K562 (cell line): ENCODE data around the gene DCAF8. TPM values are rescaled to one million over a fixed set of nuclear protein-coding genes. Genes with fewer than 3 reads are reported as not detected.

ENCODE experiments used
- ATAC-seq: fragments of 200-7000 bp; cut with Tn5 transposase; 3 replicates; pipeline ENCODE4 v1.9.1; 2020; ENCODE audit warnings: moderate library complexity
- BruUV-seq: library from RNA; stranded (reverse); fragments of 400-500 nt; replicated peaks from 2 replicates; lab custom pipeline; 2021; lab: Mats Ljungman, UMichigan
- CTCF ChIA-PET: fragments of 300-600 bp; formaldehyde crosslinking; extraction: SDS; loops from one replicate; lab custom pipeline; 2021; ENCODE audit warnings: low intra/inter-chr PET ratio; lab: Yijun Ruan, JAX
- POLR2A ChIA-PET: fragments of 300-600, 350-650 bp; sonication (Branson Sonifier 250); formaldehyde crosslinking; extraction: SDS; loops from one replicate; lab custom pipeline; 2021; ENCODE audit warnings: antibody characterized with exemption, inconsistent platforms; lab: Yijun Ruan, JAX
- DNase-seq, 4 experiments: peaks; one replicate each; pipeline versions ENCODE4 v3.0.0 to v3.0.0-alpha.2; 2011 to 2018; ENCODE audit warnings: low spot score in 3 of 4, mixed read lengths in 3 of 4; ENCODE audit errors: extremely low read depth in 1 of 4
- FAIRE-seq: peaks from 2 replicates; lab custom pipeline; 2011; peaks lifted over from hg19 to GRCh38; lab: Jason Lieb, UNC
- H2AFZ ChIP-seq: 2 replicates; pipeline ENCODE4 v1.6.0; 2011; ENCODE audit warnings: low read depth, low read length, control low read depth, inconsistent platforms
- H3K27ac ChIP-seq: fragments of 200-600 bp; 3 replicates; pipeline ENCODE4 v1.8.0; 2011; ENCODE audit warnings: low read depth, mild to moderate bottlenecking, control low read depth, inconsistent platforms, low read length, moderate library complexity, mixed read lengths; ENCODE audit errors: extremely low read depth
- H3K27me3 ChIP-seq, 2 experiments: fragments of 300-600 bp in 1 of 2; 2 replicates in 1 of 2; 3 replicates in 1 of 2; pipeline versions ENCODE4 v1.6.0 to v1.8.0; 2011; ENCODE audit warnings: inconsistent platforms in 2 of 2, low read length in 2 of 2, mild to moderate bottlenecking in 1 of 2, mixed read lengths in 1 of 2, moderate library complexity in 1 of 2; ENCODE audit not compliant: control insufficient read depth in 2 of 2, insufficient read depth in 2 of 2
- H3K36me3 ChIP-seq: fragments of 300-600 bp; 3 replicates; pipeline ENCODE4 v1.8.0; 2011; ENCODE audit warnings: mild to moderate bottlenecking, low read length, inconsistent platforms; ENCODE audit not compliant: control insufficient read depth, insufficient read depth
- H3K4me1 ChIP-seq, 2 experiments: fragments of 200-600 bp in 1 of 2; replicated peaks in 1 of 2; 2 replicates in 1 of 2; 3 replicates in 1 of 2; pipeline versions ENCODE4 v1.5.1 to v1.8.0; 2011; ENCODE audit warnings: inconsistent platforms in 2 of 2, low read length in 2 of 2, mild to moderate bottlenecking in 1 of 2, mixed read lengths in 1 of 2, moderate library complexity in 1 of 2; ENCODE audit not compliant: control insufficient read depth in 2 of 2, insufficient read depth in 2 of 2
- H3K4me2 ChIP-seq: 2 replicates; pipeline ENCODE4 v1.6.1; 2011; ENCODE audit warnings: low read length, control low read depth, inconsistent platforms, mixed read lengths; ENCODE audit not compliant: insufficient read depth
- H3K4me3 ChIP-seq: fragments of 200-600 bp; sonication (generic), shearing (Covaris generic); 2 replicates; pipeline ENCODE4 v1.5.1; 2016; ENCODE audit warnings: control low read depth, inconsistent platforms
- H3K79me2 ChIP-seq: fragments of 200-600 bp; 3 replicates; pipeline ENCODE4 v1.8.0; 2011; ENCODE audit warnings: low read length, inconsistent platforms; ENCODE audit not compliant: control insufficient read depth, insufficient read depth
- H3K9ac ChIP-seq, 2 experiments: 2 replicates each; pipeline versions ENCODE4 v1.6.0 to v1.6.1; 2011; ENCODE audit warnings: low read depth in 2 of 2, low read length in 2 of 2, control low read depth in 1 of 2, inconsistent platforms in 1 of 2, mild to moderate bottlenecking in 1 of 2, mixed read lengths in 1 of 2; ENCODE audit not compliant: insufficient read depth in 1 of 2
- H3K9me1 ChIP-seq: one replicate; pipeline ENCODE4 v1.6.0; 2011; ENCODE audit warnings: inconsistent platforms, mild to moderate bottlenecking, low read length, moderate library complexity; ENCODE audit not compliant: control insufficient read depth, insufficient read depth
- H3K9me3 ChIP-seq: replicated peaks from 2 replicates; pipeline ENCODE4 v1.5.1; 2011; ENCODE audit warnings: low read depth, low read length, inconsistent platforms; ENCODE audit not compliant: control insufficient read depth, insufficient read depth
- H4K20me1 ChIP-seq: replicated peaks from 2 replicates; pipeline ENCODE4 v1.6.1; 2011; ENCODE audit warnings: low read length, inconsistent platforms, mixed read lengths; ENCODE audit not compliant: control insufficient read depth, insufficient read depth
- FOXJ2 ChIP-seq: fragments of 200-800 bp; sonication (Bioruptor generic); IDR thresholded peaks from 2 replicates; pipeline ENCODE4 v1.6.1; 2016; ENCODE audit warnings: missing genetic modification characterization, missing compliant biosample characterization
- HEY1 ChIP-seq: fragments of 250-450 bp; sonication (Bioruptor Pico); IDR thresholded peaks from 2 replicates; pipeline ENCODE4 v1.5.0; 2020; ENCODE audit warnings: mild to moderate bottlenecking, moderate library complexity, borderline replicate concordance
- RAD51 ChIP-seq: fragments of 450-650 bp; IDR thresholded peaks from 2 replicates; pipeline ENCODE4 v1.7.1; 2016; ENCODE audit warnings: low read depth, mild to moderate bottlenecking, borderline replicate concordance
- RFX1 ChIP-seq: fragments of 450-650 bp; IDR thresholded peaks from 2 replicates; pipeline ENCODE4 v1.6.1; 2016; ENCODE audit warnings: mild to moderate bottlenecking, moderate library complexity
- TFE3 ChIP-seq: fragments of 450-650 bp; formaldehyde crosslinking; IDR thresholded peaks from 2 replicates; pipeline ENCODE4 v1.4.0; 2020; ENCODE audit warnings: mild to moderate bottlenecking, mixed read lengths
- WGBS: fragments of 100-300 bp; shearing (Covaris generic); methylation state at CpG from one replicate; pipeline ENCODE4 v1.1.6; 2016; ENCODE audit warnings: low coverage, mixed read lengths; ENCODE audit not compliant: insufficient coverage; ENCODE audit errors: missing lambda C conversion rate; 5-methylcytosine and 5-hydroxymethylcytosine counted together
- in situ Hi-C: fragments of 300-500 bp; cut with MboI; formaldehyde crosslinking; loops from 4 replicates; pipeline ENCODE4 v1.15.0; 2018; ENCODE audit warnings: inconsistent platforms, mixed read lengths
- intact Hi-C: fragments of 100-400 bp; cut with micrococcal nuclease; formaldehyde crosslinking; loops from 2 replicates; pipeline ENCODE4 v1.14.2; 2022
- polyA plus RNA-seq, 8 experiments: library from polyadenylated mRNA; depleted of rRNA in 4 of 8; stranded (reverse) in 5 of 8; unstranded in 3 of 8; fragments of >200 nt; fragmentation: Nextera tagmentation in 2 of 8; fragmentation: Illumina TruSeq in 1 of 8; extraction: Ambion mirVana in 2 of 8; extraction: Trizol in 1 of 8; gene quantifications; 2 replicates each; pipeline versions ENCODE4 v1.2.1 to v1.2.3, GENCODE V29; 2011 to 2014; ENCODE audit warnings: inconsistent platforms in 1 of 8, missing spikeins in 1 of 8
- total RNA-seq, 7 experiments: library from RNA; depleted of rRNA in 6 of 7; stranded (reverse); fragments of >200 nt in 6 of 7; fragmentation: Illumina TruSeq in 2 of 7; extraction: Trizol in 2 of 7; gene quantifications; 2 replicates each; pipeline versions ENCODE4 v1.2.1 to v1.2.3, GENCODE V29; 2011 to 2021; ENCODE audit warnings: low replicate concordance in 1 of 7
- TF ChIP-seq, protein P1 (sequence below): sonication (generic); formaldehyde crosslinking; IDR thresholded peaks from 2 replicates; pipeline ENCODE4 v1.8.1; 2022; ENCODE audit warnings: missing genetic modification reagents

DCAF8 gene
- total and polyA plus RNA-seq, 9 of the 15 experiments (the other 6 are each of a cell fraction or from before 2014, with no cell fraction given): 11.6 to 149 (median 81.3) TPM

- Histone ChIP-seq H3K4me1 (no peaks in the 10 kb centered on the region), H3K79me2 (no peaks in the 10 kb centered on the region), H2AFZ (no peak overlapping the region), H3K36me3 (no peaks in the 10 kb centered on the region), H3K9me3 (no peaks in the 10 kb centered on the region), H3K4me2 (no peak overlapping the region), H3K27ac (no peak overlapping the region), H4K20me1 (no peaks in the 10 kb centered on the region), H3K9ac (no peak overlapping the region), H3K9me1 (no peaks in the 10 kb centered on the region), H3K4me3 (no peak overlapping the region), H3K27me3 (peaks cover 39 to 50% of the 10 kb centered on the region in 2 experiments)
- FAIRE-seq (no peak), DNase-seq (no peak), ATAC-seq (no peak)
- TF ChIP-seq RFX1 (0 out of 2 replicates have a peak, but pooled peaks have one; percentile 14), FOXJ2 (0 out of 2 replicates have a peak, but pooled peaks have one; percentile 27), HEY1 (no peak)
- WGBS: 0% methylated on average over 4 of the region's 4 CpGs
- in situ Hi-C loops: no loop called here
- ChIA-PET CTCF (no interaction called here), POLR2A (interaction anchor here (0.6 kb wide), 1 partner anchor 78 kb away, joined by 3 read pairs; no protein-coding TSS in a partner anchor)
- intact Hi-C loops: no loop called here
- BruUV-seq: no TSS peak
Observed at GRCh38 chr1:160179336-160179735, 83.0 kb downstream of the DCAF8 start.

- DNase-seq (no peak), ATAC-seq (no peak), FAIRE-seq (no peak)
- H3K4me2 ChIP-seq: no peak overlapping the region
- ChIA-PET CTCF (no interaction called here), POLR2A (interaction anchor here (0.6 kb wide), 1 partner anchor 78 kb away, joined by 3 read pairs; no protein-coding TSS in a partner anchor)
- H3K4me1 ChIP-seq: no peaks in the 10 kb centered on the region
- no TSS peak for BruUV-seq
- H3K36me3 ChIP-seq: no peaks in the 10 kb centered on the region
- peaks cover 45 to 56% of the 10 kb centered on the region in 2 experiments for H3K27me3 ChIP-seq
- intact Hi-C loops: no loop called here
- no peak overlapping the region for H3K9ac ChIP-seq
- no peaks in the 10 kb centered on the region for H3K9me1 ChIP-seq
- no peak overlapping the region for H2AFZ ChIP-seq
- 3% methylated on average over 2 of the region's 2 CpGs for WGBS
- in situ Hi-C loops: no loop called here
- H4K20me1 ChIP-seq: no peaks in the 10 kb centered on the region
- H3K27ac ChIP-seq: no peak overlapping the region
- no peaks in the 10 kb centered on the region for H3K9me3 ChIP-seq
- no peak overlapping the region for H3K4me3 ChIP-seq
- H3K79me2 ChIP-seq: no peaks in the 10 kb centered on the region
- TF ChIP-seq, protein P1, sequence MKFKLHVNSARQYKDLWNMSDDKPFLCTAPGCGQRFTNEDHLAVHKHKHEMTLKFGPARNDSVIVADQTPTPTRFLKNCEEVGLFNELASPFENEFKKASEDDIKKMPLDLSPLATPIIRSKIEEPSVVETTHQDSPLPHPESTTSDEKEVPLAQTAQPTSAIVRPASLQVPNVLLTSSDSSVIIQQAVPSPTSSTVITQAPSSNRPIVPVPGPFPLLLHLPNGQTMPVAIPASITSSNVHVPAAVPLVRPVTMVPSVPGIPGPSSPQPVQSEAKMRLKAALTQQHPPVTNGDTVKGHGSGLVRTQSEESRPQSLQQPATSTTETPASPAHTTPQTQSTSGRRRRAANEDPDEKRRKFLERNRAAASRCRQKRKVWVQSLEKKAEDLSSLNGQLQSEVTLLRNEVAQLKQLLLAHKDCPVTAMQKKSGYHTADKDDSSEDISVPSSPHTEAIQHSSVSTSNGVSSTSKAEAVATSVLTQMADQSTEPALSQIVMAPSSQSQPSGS: no peak
- TF ChIP-seq TFE3 (CRISPR knock-in tag) (peak; percentile 87), RAD51 (peak; percentile 21; the same call in 1 of the 2 replicates)
Observed at GRCh38 chr1:160178731-160179130, 83.6 kb downstream of the DCAF8 start.
